H9 (cell line): ENCODE data around the gene PLEKHJ1. TPM values are rescaled to one million over a fixed set of nuclear protein-coding genes. Genes with fewer than 3 reads are reported as not detected.
A peak's percentile ranks its signal among the peaks of the same experiment; 100 is the strongest.

Experiments
- DNase-seq: peaks from one replicate; pipeline ENCODE4 v3.0.0-alpha.2; 2017
- H2AFZ ChIP-seq: one replicate; pipeline ENCODE4 v1.6.1; 2013; ENCODE audit warnings: mild to moderate bottlenecking, low read length, control low read depth, moderate library complexity
- H2AK5ac ChIP-seq: 2 replicates; pipeline ENCODE4 v1.6.1; 2013; ENCODE audit warnings: low read length, control low read depth, mixed read lengths; ENCODE audit not compliant: insufficient read length
- H2BK120ac ChIP-seq: one replicate; pipeline ENCODE4 v1.6.1; 2013; ENCODE audit warnings: low read depth, mild to moderate bottlenecking, low read length, control low read depth, inconsistent platforms; ENCODE audit not compliant: poor library complexity, severe bottlenecking
- H2BK12ac ChIP-seq: 2 replicates; pipeline ENCODE4 v1.6.1; 2013; ENCODE audit warnings: low read length, control low read depth, mixed read lengths, low read depth; ENCODE audit not compliant: insufficient read length
- H2BK15ac ChIP-seq: 2 replicates; pipeline ENCODE4 v1.6.1; 2013; ENCODE audit warnings: low read depth, low read length, control low read depth
- H2BK20ac ChIP-seq: one replicate; pipeline ENCODE4 v1.6.1; 2013; ENCODE audit warnings: low read depth, mild to moderate bottlenecking, low read length, control low read depth, inconsistent platforms; ENCODE audit not compliant: poor library complexity, severe bottlenecking
- H2BK5ac ChIP-seq: 2 replicates; pipeline ENCODE4 v1.6.1; 2013; ENCODE audit warnings: low read length, control low read depth, mixed read lengths; ENCODE audit not compliant: insufficient read length
- H3K14ac ChIP-seq: 2 replicates; pipeline ENCODE4 v1.6.1; 2013; ENCODE audit warnings: low read length, control low read depth; ENCODE audit not compliant: insufficient read depth
- H3K18ac ChIP-seq: 2 replicates; pipeline ENCODE4 v1.6.1; 2013; ENCODE audit warnings: low read depth, mild to moderate bottlenecking, mixed read lengths, low read length, control low read depth; ENCODE audit not compliant: insufficient read length
- H3K23ac ChIP-seq: 2 replicates; pipeline ENCODE4 v1.6.1; 2013; ENCODE audit warnings: low read length, control low read depth, mixed read lengths, low read depth; ENCODE audit not compliant: insufficient read length
- H3K23me2 ChIP-seq: 2 replicates; pipeline ENCODE4 v1.6.1; 2013; ENCODE audit warnings: low read depth, mild to moderate bottlenecking, mixed read lengths, low read length, control low read depth; ENCODE audit not compliant: insufficient read length, poor library complexity, severe bottlenecking
- H3K27ac ChIP-seq: 2 replicates; pipeline ENCODE4 v1.5.1; 2013; ENCODE audit warnings: low read length, control low read depth, mixed read lengths, low read depth; ENCODE audit not compliant: insufficient read length
- H3K27me3 ChIP-seq: 2 replicates; pipeline ENCODE4 v1.6.1; 2013; ENCODE audit warnings: low read length, control low read depth, inconsistent platforms; ENCODE audit not compliant: insufficient read depth
- H3K4ac ChIP-seq: 2 replicates; pipeline ENCODE4 v1.6.1; 2013; ENCODE audit warnings: low read depth, mild to moderate bottlenecking, control low read depth, inconsistent platforms, low read length, moderate library complexity
- H3K4me1 ChIP-seq: 2 replicates; pipeline ENCODE4 v1.6.1; 2013; ENCODE audit warnings: low read length, control low read depth, inconsistent platforms; ENCODE audit not compliant: insufficient read depth
- H3K4me2 ChIP-seq: 2 replicates; pipeline ENCODE4 v1.6.1; 2013; ENCODE audit warnings: low read length, control low read depth, mixed read lengths; ENCODE audit not compliant: insufficient read length, insufficient read depth
- H3K56ac ChIP-seq: 2 replicates; pipeline ENCODE4 v1.6.1; 2013; ENCODE audit warnings: low read depth, mild to moderate bottlenecking, mixed read lengths, low read length, control low read depth; ENCODE audit not compliant: insufficient read length
- H3K79me1 ChIP-seq: 2 replicates; pipeline ENCODE4 v1.6.1; 2013; ENCODE audit warnings: low read depth, mild to moderate bottlenecking, moderate library complexity, low read length, control low read depth, inconsistent platforms; ENCODE audit not compliant: insufficient read depth, poor library complexity, severe bottlenecking
- H3K79me2 ChIP-seq: 2 replicates; pipeline ENCODE4 v1.6.1; 2013; ENCODE audit warnings: low read length, control low read depth, inconsistent platforms; ENCODE audit not compliant: insufficient read depth
- H3K9ac ChIP-seq: 2 replicates; pipeline ENCODE4 v1.6.1; 2013; ENCODE audit warnings: low read length, control low read depth, mixed read lengths; ENCODE audit not compliant: insufficient read length; ENCODE audit errors: extremely low read depth
- H3K9me3 ChIP-seq: one replicate; pipeline ENCODE4 v1.6.1; 2013; ENCODE audit warnings: low read depth, low read length, inconsistent platforms; ENCODE audit not compliant: control insufficient read depth
- H3T11ph ChIP-seq: one replicate; pipeline ENCODE4 v1.6.1; 2013; ENCODE audit warnings: mild to moderate bottlenecking, low read length, control low read depth, inconsistent platforms
- H4K20me1 ChIP-seq: one replicate; pipeline ENCODE4 v1.6.1; 2013; ENCODE audit not compliant: control insufficient read depth, insufficient read length, insufficient read depth
- H4K5ac ChIP-seq: 2 replicates; pipeline ENCODE4 v1.6.1; 2013; ENCODE audit warnings: low read depth, mild to moderate bottlenecking, mixed read lengths, low read length, control low read depth; ENCODE audit not compliant: insufficient read length
- H4K8ac ChIP-seq: replicated peaks from 2 replicates; pipeline ENCODE4 v1.6.1; 2013; ENCODE audit warnings: low read length, control low read depth, mixed read lengths, low read depth; ENCODE audit not compliant: insufficient read length
- H4K91ac ChIP-seq: 2 replicates; pipeline ENCODE4 v1.6.1; 2013; ENCODE audit warnings: low read depth, mild to moderate bottlenecking, moderate library complexity, mixed read lengths, low read length, control low read depth; ENCODE audit not compliant: insufficient read length
- H3K27ac Mint-ChIP-seq, 3 experiments: 2 replicates in 2 of 3; 3 replicates in 1 of 3; pipeline ENCODE4 v1.8.0; 2020 to 2021; ENCODE audit warnings: mixed read lengths in 3 of 3, mild to moderate bottlenecking in 1 of 3, moderate library complexity in 1 of 3
- H3K27me3 Mint-ChIP-seq: 2 replicates; pipeline ENCODE4 v1.8.0; 2021; ENCODE audit warnings: low read depth, mild to moderate bottlenecking, moderate library complexity, mixed read lengths
- H3K36me3 Mint-ChIP-seq, 3 experiments: 2 replicates in 2 of 3; 3 replicates in 1 of 3; pipeline ENCODE4 v1.8.0; 2020 to 2021; ENCODE audit warnings: low read depth in 3 of 3, mixed read lengths in 3 of 3; ENCODE audit not compliant: insufficient read depth in 1 of 3
- H3K4me1 Mint-ChIP-seq, 2 experiments: 2 replicates each; pipeline ENCODE4 v1.8.0; 2020; ENCODE audit warnings: mixed read lengths in 2 of 2
- H3K4me3 Mint-ChIP-seq, 2 experiments: 2 replicates in 1 of 2; 3 replicates in 1 of 2; pipeline ENCODE4 v1.8.0; 2020 to 2021; ENCODE audit warnings: mild to moderate bottlenecking in 2 of 2, mixed read lengths in 2 of 2, moderate library complexity in 1 of 2
- H3K9me3 Mint-ChIP-seq, 2 experiments: 2 replicates in 1 of 2; 3 replicates in 1 of 2; pipeline ENCODE4 v1.8.0; 2020; ENCODE audit warnings: mild to moderate bottlenecking in 2 of 2, mixed read lengths in 2 of 2, moderate library complexity in 1 of 2
- WGBS: extraction: QIAGEN DNeasy Blood & Tissue Kit; methylation state at CpG from one replicate; pipeline ENCODE4 v1.1.7; 2013; ENCODE audit warnings: missing lambda C conversion rate, low lambda C conversion rate, mixed read lengths; ENCODE audit not compliant: insufficient read length; ENCODE audit errors: extremely low coverage; 5-methylcytosine and 5-hydroxymethylcytosine counted together
- total RNA-seq: library from RNA; stranded (reverse); gene quantifications from 2 replicates; pipeline ENCODE4 v1.2.1, GENCODE V29; 2021
- TF ChIP-seq, protein P1 (sequence below): fragments of 200-600 bp; sonication (generic); conservative IDR thresholded peaks from 3 replicates; pipeline ENCODE4 v1.8.0; 2021; ENCODE audit warnings: antibody characterized with exemption, mild to moderate bottlenecking

Gene PLEKHJ1
- total RNA-seq, 1 experiment from 2014 or later: 139 TPM

DNA sequence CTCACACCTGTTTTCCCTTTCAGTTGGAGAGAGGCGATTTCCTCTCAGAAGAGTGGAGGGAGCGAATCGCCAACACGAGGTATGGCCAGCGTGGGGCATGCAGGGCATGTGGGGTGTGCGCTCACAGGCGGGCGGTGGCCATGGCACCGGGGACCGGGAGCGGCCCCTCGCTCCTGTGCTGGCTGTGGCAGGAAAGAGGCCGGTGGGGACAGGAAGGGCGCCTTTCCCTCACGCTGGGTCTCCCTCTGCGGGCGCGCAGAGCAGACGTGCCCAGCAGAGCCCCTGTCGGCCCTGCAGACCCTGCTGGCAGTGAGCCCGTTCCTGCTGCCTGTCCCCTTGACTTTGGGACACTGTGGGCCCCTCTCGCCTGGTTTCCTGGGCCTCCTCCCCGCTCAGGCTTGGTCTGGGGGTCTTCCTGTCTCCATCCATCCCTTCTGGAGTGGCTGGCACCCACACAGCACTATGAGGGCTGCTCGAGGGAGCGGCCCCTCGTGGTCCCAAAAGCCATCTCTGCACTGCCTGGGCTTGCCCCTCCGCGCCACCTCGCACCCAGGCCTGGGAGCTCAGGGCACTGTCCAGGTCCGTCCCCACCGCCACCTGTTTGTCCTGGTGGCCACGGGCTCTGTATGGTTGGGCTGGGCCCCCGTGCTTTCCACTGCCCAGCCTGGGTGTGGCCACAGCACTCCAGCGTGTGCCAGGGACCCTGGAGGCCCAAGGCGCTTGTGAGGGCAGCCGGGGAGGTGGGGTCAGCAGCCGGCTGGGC is 36.1 kb downstream of the PLEKHJ1 start:
- H3K79me1 ChIP-seq: no peaks in the 10 kb centered on the region
- H3K79me2 ChIP-seq: peaks cover 2% of the 10 kb centered on the region; the same call in 1 of the 2 replicates
- no peak overlapping the region for H2BK20ac ChIP-seq
- H3K18ac ChIP-seq: peak overlapping the region; percentile 66
- H3K14ac ChIP-seq: no peak overlapping the region; the same call in 1 of the 2 replicates
- H3K56ac ChIP-seq: no peak overlapping the region
- H2BK120ac ChIP-seq: no peak overlapping the region
- Mint-ChIP-seq H3K36me3 (peaks cover 14 to 34% (median 32%) of the 10 kb centered on the region in 3 experiments), H3K9me3 (peaks cover 0 to 8% of the 10 kb centered on the region in 2 experiments; a peak in 1 of 5 replicates), H3K4me3 (no peak overlapping the region), H3K4me1 (peaks cover 3 to 6% of the 10 kb centered on the region in 2 experiments; a peak in 3 of 4 replicates), H3K27me3 (no peaks in the 10 kb centered on the region; the same call in 1 of the 2 replicates), H3K27ac (peak overlapping the region in 1 of 3 experiments; percentile 82; a peak in 1 of 7 replicates)
- no peak overlapping the region for H2BK15ac ChIP-seq
- no peak overlapping the region for H3K4ac ChIP-seq
- no peak overlapping the region for H2AFZ ChIP-seq
- H3K9ac ChIP-seq: no peak overlapping the region
- H2AK5ac ChIP-seq: no peak overlapping the region
- no peaks in the 10 kb centered on the region for H3K27me3 ChIP-seq
- peak overlapping the region; percentile 43 for H4K91ac ChIP-seq
- no peaks in the 10 kb centered on the region for H3K23me2 ChIP-seq
- no peak overlapping the region for H4K5ac ChIP-seq
- no peak overlapping the region for H3T11ph ChIP-seq
- H3K27ac ChIP-seq: no peak overlapping the region
- TF ChIP-seq, protein P1, sequence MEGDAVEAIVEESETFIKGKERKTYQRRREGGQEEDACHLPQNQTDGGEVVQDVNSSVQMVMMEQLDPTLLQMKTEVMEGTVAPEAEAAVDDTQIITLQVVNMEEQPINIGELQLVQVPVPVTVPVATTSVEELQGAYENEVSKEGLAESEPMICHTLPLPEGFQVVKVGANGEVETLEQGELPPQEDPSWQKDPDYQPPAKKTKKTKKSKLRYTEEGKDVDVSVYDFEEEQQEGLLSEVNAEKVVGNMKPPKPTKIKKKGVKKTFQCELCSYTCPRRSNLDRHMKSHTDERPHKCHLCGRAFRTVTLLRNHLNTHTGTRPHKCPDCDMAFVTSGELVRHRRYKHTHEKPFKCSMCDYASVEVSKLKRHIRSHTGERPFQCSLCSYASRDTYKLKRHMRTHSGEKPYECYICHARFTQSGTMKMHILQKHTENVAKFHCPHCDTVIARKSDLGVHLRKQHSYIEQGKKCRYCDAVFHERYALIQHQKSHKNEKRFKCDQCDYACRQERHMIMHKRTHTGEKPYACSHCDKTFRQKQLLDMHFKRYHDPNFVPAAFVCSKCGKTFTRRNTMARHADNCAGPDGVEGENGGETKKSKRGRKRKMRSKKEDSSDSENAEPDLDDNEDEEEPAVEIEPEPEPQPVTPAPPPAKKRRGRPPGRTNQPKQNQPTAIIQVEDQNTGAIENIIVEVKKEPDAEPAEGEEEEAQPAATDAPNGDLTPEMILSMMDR: no peak
- no peak for DNase-seq
- WGBS: no CpG with 5 or more reads among the region's 37 CpGs
- no peaks in the 10 kb centered on the region for H3K9me3 ChIP-seq
- no peak overlapping the region for H4K8ac ChIP-seq
- H3K4me1 ChIP-seq: no peaks in the 10 kb centered on the region
- no peak overlapping the region for H3K4me2 ChIP-seq
- no peak overlapping the region for H2BK5ac ChIP-seq
- H4K20me1 ChIP-seq: peaks cover 2% of the 10 kb centered on the region
- H2BK12ac ChIP-seq: peak overlapping the region; percentile 6
- no peak overlapping the region for H3K23ac ChIP-seq
